WI38 (cell line): Measurements from ENCODE around the gene ARHGEF16.

ENCODE experiments used
- H3K4me3 ChIP-seq: 2 replicates; pipeline ENCODE4 v1.5.1; 2011; ENCODE audit warnings: low read depth, mild to moderate bottlenecking, control low read depth, low read length
- CTCF ChIP-seq: IDR thresholded peaks from 2 replicates; pipeline ENCODE4 v1.5.1; 2012; ENCODE audit warnings: low read depth, mild to moderate bottlenecking, control low read depth, low read length

Gene ARHGEF16

DNA sequence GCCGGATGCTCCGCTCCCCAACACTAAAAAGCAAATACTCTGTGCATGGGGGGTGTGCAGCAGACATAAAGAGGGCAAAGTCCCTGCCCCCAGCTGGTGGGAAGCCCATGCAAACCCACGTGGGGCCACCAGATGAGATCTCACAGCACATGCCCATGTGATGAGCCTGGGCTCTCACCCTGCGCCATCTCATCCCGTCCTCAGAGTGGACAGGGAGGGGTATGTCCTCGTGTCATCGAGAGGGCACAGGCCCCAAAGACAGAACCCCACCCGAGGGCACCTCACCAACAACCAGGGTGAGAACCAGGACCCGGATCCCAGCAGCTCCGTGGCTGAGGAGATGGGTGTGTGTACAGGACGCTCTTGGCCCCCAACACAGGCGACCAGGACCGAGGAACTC lies 25.1 kb upstream of the ARHGEF16 start:
- TF ChIP-seq CTCF: no peak
- no peak overlapping the region for H3K4me3 ChIP-seq

DNA sequence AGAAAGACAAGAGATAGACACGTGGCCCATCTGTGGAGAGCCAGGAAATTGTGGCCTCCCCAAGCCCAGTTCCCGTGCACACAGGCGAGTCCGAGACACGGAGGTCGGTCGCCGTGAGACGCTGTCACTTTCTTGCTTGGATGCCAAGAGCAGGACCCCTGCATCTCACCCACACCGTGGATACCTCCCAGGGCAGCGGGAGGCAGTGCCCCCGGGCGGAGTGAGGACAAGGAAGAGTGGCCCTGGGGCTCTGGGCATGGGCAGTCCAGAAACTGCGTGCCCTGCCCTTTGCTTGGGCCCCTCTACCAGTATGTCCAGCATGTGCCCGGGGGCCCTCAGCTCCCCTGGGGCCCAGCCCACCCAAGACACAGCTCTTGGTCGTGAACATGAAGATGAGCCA lies 24.7 kb upstream of the ARHGEF16 start:
- TF ChIP-seq CTCF: no peak
- no peak overlapping the region for H3K4me3 ChIP-seq

DNA sequence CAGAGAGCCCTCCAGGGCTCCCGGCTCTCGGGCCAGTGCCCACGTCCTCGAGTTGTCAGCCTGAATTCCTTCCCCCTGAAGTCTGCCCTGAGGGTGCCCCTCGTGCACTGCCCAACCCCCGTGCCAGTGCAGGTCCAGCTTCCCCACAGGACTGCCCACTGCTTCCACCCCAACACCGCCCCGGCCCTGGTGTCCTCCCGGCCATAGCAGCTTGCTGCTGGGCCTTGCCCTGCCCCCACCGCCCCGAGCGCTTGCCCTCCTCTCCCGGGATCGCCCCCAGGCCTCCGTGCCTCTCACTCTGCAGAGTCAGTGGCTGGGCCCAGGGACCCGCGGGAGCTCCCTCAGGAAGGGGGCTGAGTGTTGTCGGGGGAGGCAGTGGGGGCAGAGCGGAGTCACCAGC lies 24.1 kb upstream of the ARHGEF16 start:
- no peak for TF ChIP-seq CTCF
- no peak overlapping the region for H3K4me3 ChIP-seq

- no peak overlapping the region for H3K4me3 ChIP-seq
- no peak for TF ChIP-seq CTCF
Observed at GRCh38 chr1:3430820-3431219, 23.6 kb upstream of the ARHGEF16 start.

- no peak for TF ChIP-seq CTCF
- H3K4me3 ChIP-seq: no peak overlapping the region
Observed at GRCh38 chr1:3431266-3431665, 23.2 kb upstream of the ARHGEF16 start.

- no peak for TF ChIP-seq CTCF
- no peak overlapping the region for H3K4me3 ChIP-seq
Observed at GRCh38 chr1:3431686-3432085, 22.8 kb upstream of the ARHGEF16 start.

GRCh38 chr1:3432306-3432705 lies 22.2 kb upstream of the ARHGEF16 start:
- TF ChIP-seq CTCF: no peak
- H3K4me3 ChIP-seq: no peak overlapping the region

DNA sequence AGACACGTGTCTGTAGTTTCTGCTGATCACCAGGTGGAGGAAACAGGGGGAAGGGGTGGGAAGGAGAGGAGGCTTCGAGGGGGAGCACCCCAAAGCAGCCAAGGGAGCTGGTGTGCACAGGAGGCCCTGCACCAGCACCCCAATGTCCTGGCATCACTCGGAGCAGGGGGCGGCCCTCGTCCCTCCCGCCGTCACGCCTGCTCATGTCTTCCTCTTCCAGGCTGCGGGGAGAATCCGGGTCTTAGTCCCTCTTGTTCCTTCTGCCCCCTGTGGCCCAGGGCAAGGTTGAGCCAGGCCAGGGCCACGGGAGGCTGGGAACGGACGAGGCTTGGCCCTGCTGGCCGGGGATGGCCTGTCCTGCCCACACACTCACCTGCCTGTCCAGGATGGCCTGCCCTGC lies 21.4 kb upstream of the ARHGEF16 start:
- H3K4me3 ChIP-seq: no peak overlapping the region
- TF ChIP-seq CTCF: no peak
